GM19351 (cell line): ENCODE measurements around the gene TMEM132D.
"Not testable (repeated sequence)": the region's sequence is repeated elsewhere in the genome, so short reads cannot be mapped to it uniquely, and the experiment has no call there.

Experiments
- ATAC-seq: cut with Tn5 transposase; IDR thresholded peaks from one replicate; pipeline ENCODE4 v1.9.1; 2021; ENCODE audit warnings: mild to moderate bottlenecking, moderate library complexity; ENCODE audit not compliant: unreplicated experiment

Gene TMEM132D

GRCh38 chr12:129549656-129550055 lies 354.2 kb downstream of the TMEM132D start:
- no peak for ATAC-seq

- not testable (repeated sequence) for ATAC-seq
Observed at GRCh38 chr12:129549020-129549419, 354.8 kb downstream of the TMEM132D start.

- no peak for ATAC-seq
Observed at GRCh38 chr12:129544716-129545115, 359.1 kb downstream of the TMEM132D start.

GRCh38 chr12:129540954-129541353 lies 362.9 kb downstream of the TMEM132D start:
- ATAC-seq = no peak

GRCh38 chr12:129540249-129540648 lies 363.6 kb downstream of the TMEM132D start:
- ATAC-seq = no peak

- not testable (repeated sequence) for ATAC-seq
Observed at GRCh38 chr12:129538724-129539335, 365.0 kb downstream of the TMEM132D start.

GRCh38 chr12:129538137-129538536 lies 365.7 kb downstream of the TMEM132D start:
- ATAC-seq = no peak

- ATAC-seq = no peak
Observed at GRCh38 chr12:129534966-129535750, 368.7 kb downstream of the TMEM132D start.

- no peak for ATAC-seq
Observed at GRCh38 chr12:129532707-129533499, 370.9 kb downstream of the TMEM132D start.

GRCh38 chr12:129532082-129532481 lies 371.7 kb downstream of the TMEM132D start:
- no peak for ATAC-seq

GRCh38 chr12:129530984-129531383 lies 372.8 kb downstream of the TMEM132D start:
- ATAC-seq = no peak

- ATAC-seq = no peak
Observed at GRCh38 chr12:129530517-129530916, 373.3 kb downstream of the TMEM132D start.

GRCh38 chr12:129527506-129527905 lies 376.3 kb downstream of the TMEM132D start:
- ATAC-seq = no peak

GRCh38 chr12:129523621-129524020 lies 380.2 kb downstream of the TMEM132D start:
- no peak for ATAC-seq

GRCh38 chr12:129520739-129521138 lies 383.1 kb downstream of the TMEM132D start:
- ATAC-seq = no peak

GRCh38 chr12:129503802-129504201 lies 400.0 kb downstream of the TMEM132D start:
- ATAC-seq = no peak

- no peak for ATAC-seq
Observed at GRCh38 chr12:129496226-129496625, 407.6 kb downstream of the TMEM132D start.

GRCh38 chr12:129494766-129495165 lies 409.1 kb downstream of the TMEM132D start:
- no peak for ATAC-seq

- no peak for ATAC-seq
Observed at GRCh38 chr12:129494260-129494659, 409.6 kb downstream of the TMEM132D start.

GRCh38 chr12:129489100-129489676 lies 414.6 kb downstream of the TMEM132D start:
- ATAC-seq = no peak

GRCh38 chr12:129486931-129487330 lies 416.9 kb downstream of the TMEM132D start:
- no peak for ATAC-seq
